SK-N-MC (cell line): Measurements from ENCODE around the gene RAB30.
A peak's percentile ranks its signal among the peaks of the same experiment; 100 is the strongest.

Experiments used
- DNase-seq: peaks from one replicate; pipeline ENCODE4 v3.0.0-alpha.2; 2011; ENCODE audit warnings: low read depth, low spot score
- H3K27ac ChIP-seq: fragments of 200-600 bp; sonication (generic); 2 replicates; pipeline ENCODE4 v1.5.1; 2016; ENCODE audit warnings: mixed run types
- H3K36me3 ChIP-seq: fragments of 200-600 bp; sonication (generic); 2 replicates; pipeline ENCODE4 v1.6.1; 2017; ENCODE audit warnings: antibody characterized with exemption, low read length, mixed read lengths; ENCODE audit not compliant: insufficient read depth
- H3K4me3 ChIP-seq: fragments of 200-600 bp; sonication (generic); 2 replicates; pipeline ENCODE4 v1.5.1; 2016
- H3K9ac ChIP-seq: fragments of 200-600 bp; sonication (generic); 2 replicates; pipeline ENCODE4 v1.8.0; 2017; ENCODE audit warnings: mixed run types, mixed read lengths; ENCODE audit not compliant: insufficient read length
- H3K9me3 ChIP-seq: fragments of 200-600 bp; sonication (generic); 2 replicates; pipeline ENCODE4 v1.6.1; 2017; ENCODE audit warnings: low read depth, mild to moderate bottlenecking, antibody characterized with exemption, low read length, moderate library complexity, mixed read lengths
- EZH2 ChIP-seq: fragments of 200-600 bp; sonication (generic); IDR thresholded peaks from one replicate; pipeline ENCODE4 v1.6.1; 2017; ENCODE audit warnings: antibody characterized with exemption
- FOXP2 ChIP-seq: optimal IDR thresholded peaks from 2 replicates; pipeline ENCODE3; 2011; ENCODE audit warnings: mild to moderate bottlenecking, moderate library complexity; ENCODE audit not compliant: insufficient read depth; ENCODE audit errors: extremely low read length, control extremely low read depth
- POLR2AphosphoS5 ChIP-seq: IDR thresholded peaks from 2 replicates; pipeline ENCODE4 v1.6.1; 2012; ENCODE audit warnings: mild to moderate bottlenecking, low read depth, low read length, borderline replicate concordance

The RAB30 gene

DNA sequence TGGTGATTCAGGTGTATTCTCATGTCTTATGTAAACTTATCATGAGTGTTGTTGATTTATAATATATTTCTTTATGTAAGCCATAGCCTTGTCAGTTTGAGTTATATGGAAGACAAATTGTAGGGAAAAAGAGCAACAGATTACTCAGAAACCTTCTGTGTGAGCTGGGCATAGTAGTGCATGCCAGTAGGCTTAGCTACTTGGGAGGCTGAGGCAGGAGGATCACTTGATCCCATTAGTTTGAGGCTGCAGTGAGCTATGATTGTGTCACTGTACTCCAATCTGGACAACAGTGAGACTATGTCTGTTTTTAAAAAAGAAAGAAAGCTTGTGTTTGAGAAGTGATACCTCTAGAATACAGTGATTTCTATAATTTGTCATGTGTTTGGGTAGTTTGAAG lies 2.2 kb upstream of the RAB30 start:
- H3K27ac ChIP-seq = no peak overlapping the region
- peak overlapping the region; percentile 93 for H3K4me3 ChIP-seq
- H3K9ac ChIP-seq = no peak overlapping the region
- TF ChIP-seq POLR2AphosphoS5 (no peak), FOXP2 (no peak), EZH2 (no peak)
- no peak for DNase-seq
- H3K36me3 ChIP-seq = peaks cover 46% of the 10 kb centered on the region
- H3K9me3 ChIP-seq = no peaks in the 10 kb centered on the region

DNA sequence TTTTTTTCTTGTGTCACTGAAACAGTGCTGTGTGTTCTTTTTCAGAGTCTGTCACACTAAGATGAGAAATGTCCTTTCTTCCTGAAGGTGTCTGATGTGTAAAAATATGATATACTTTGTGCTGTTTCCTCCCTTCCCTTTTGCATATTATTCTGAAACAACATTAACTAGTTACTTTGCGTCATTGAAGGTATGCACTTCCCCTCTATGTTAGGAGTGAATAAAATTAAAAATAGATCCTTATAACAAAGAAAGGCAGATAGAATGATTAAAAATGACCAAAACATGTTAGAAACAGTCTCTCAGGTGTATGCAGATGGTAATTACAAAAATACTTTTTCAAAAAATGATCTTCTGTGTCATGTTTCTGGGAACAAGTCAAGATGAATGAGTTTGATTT lies 1.6 kb upstream of the RAB30 start:
- Histone ChIP-seq H3K36me3 (peaks cover 43% of the 10 kb centered on the region), H3K9ac (peak overlapping the region; percentile 99), H3K27ac (no peak overlapping the region), H3K4me3 (peak overlapping the region; percentile 93), H3K9me3 (no peaks in the 10 kb centered on the region)
- no peak for TF ChIP-seq FOXP2
- TF ChIP-seq POLR2AphosphoS5 = no peak
- no peak for TF ChIP-seq EZH2
- DNase-seq = no peak

DNA sequence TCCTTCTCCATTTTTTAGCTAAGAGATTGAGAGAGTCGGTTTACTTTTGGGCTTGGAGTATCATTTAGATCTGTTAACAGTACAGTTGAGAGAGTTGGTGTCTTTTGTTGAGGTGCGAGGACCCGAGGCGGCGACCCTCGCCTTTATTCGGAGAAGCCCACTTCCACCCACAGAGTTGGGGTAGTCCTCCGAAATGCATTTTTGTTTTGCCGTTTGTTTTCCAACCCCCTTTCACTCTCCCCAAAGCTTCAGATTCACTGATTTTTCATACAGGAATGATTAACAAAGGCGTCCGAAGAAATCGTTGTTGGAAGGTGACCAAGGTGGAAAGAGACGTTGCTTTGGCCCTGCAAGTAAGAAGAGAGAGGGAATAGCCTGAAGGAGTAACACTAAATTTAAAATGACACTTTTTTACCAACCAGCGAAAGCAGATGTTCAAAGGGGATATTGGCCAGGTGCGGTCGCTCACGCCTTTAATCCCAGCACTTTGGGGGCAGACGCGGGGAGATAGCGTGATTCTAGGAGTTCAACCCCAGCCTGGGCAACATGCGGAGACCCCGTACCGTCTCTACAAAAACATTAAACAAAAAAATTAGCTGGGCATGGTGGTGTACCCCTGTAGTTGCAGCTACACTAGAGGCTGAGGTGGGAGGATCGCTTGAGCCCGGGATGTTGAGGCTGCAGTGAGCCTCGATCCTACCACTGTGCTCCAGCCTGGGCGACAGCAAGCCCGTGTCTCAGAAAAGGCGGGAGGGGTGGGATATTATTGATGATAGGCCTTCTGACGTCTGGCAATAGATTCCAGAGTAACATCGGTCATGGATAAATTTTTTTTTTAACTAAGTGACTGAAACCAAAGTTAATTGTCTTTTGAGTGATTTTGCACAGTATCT lies 899 bp upstream of the RAB30 start:
- TF ChIP-seq FOXP2 (no peak), POLR2AphosphoS5 (no peak), EZH2 (no peak)
- H3K27ac ChIP-seq = peak overlapping the region; percentile 92
- no peak for DNase-seq
- peak overlapping the region; percentile 93 for H3K4me3 ChIP-seq
- H3K9ac ChIP-seq = peak overlapping the region; percentile 99
- H3K9me3 ChIP-seq = no peaks in the 10 kb centered on the region
- peaks cover 40% of the 10 kb centered on the region for H3K36me3 ChIP-seq

DNA sequence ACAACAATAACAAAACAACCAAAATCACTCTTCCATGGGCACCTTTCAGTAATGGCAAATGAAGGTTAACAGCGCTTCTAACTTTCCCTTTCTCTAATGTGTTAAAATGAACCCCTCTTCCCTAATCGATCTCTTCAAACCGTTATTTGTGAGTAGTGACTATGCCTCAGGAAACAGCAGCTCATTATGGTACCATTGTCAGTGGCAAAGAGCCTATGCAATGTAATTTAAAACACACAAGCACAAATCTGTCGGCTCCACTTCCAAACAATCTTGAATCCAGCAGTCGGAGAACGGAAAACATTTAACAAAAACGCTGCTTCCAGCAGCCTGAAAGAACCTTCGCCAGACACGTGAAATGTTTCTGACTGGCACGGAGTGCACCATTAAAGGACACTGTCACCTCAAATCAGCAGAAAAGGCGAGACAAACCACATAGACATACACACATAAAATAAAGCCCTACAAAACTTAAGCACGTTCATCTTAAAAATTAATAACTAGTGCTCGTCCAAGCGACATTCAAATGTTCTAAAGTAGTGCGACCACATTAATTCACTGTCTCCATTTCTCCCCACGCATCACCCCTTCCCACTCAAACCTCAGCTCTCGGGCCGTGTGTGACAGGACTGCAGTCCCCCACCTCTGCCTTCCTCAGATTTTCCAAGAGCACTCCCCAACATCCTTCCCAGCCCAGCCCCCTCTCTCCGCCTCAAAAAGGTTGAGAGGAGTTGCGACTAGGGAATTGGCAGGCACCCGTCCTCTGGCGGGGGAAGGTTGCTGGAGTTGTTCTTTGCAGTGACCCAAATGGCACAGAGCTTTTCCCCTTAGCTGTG lies 748 bp downstream of the RAB30 start:
- TF ChIP-seq FOXP2 (no peak), POLR2AphosphoS5 (no peak), EZH2 (no peak)
- H3K4me3 ChIP-seq = peak overlapping the region; percentile 93
- H3K36me3 ChIP-seq = peaks cover 25% of the 10 kb centered on the region
- no peaks in the 10 kb centered on the region for H3K9me3 ChIP-seq
- no peak for DNase-seq
- H3K27ac ChIP-seq = peak overlapping the region; percentile 34; the same call in 1 of the 2 replicates
- peak overlapping the region; percentile 84 for H3K9ac ChIP-seq

DNA sequence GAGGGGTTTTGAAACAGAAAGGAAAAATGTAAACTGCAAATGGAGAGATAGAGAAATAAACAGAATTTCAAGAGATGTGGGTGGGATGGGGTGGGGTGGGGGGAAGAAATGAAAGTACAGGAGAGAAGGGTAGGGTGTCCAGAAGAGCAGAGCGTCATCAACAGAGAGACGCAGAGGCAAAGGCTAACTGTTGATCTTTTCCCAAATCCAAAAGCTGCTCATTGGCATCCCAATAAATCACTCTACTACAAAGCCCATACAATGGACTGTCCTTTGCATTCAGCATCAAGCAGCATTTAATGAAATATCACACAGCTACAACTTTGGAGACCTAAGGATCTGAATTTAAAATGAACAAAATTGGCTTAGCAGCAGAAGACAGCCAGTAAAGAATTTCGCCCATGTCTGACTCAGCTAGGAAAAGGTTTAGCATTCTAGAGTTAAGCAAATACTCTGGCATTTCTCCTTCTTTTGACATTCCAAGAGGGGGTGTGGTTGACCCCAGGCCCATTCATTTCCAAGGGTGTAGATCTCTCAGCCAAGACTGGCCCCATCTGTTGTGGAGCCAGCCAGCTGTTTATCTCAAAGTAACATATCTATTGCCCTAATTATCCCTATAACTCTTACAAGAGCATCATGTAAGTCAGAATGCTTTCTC lies 1.5 kb downstream of the RAB30 start:
- peaks cover 23% of the 10 kb centered on the region for H3K36me3 ChIP-seq
- H3K9ac ChIP-seq = peak overlapping the region; percentile 84
- TF ChIP-seq FOXP2 (no peak), EZH2 (no peak), POLR2AphosphoS5 (no peak)
- peak overlapping the region; percentile 93 for H3K4me3 ChIP-seq
- no peaks in the 10 kb centered on the region for H3K9me3 ChIP-seq
- no peak for DNase-seq
- H3K27ac ChIP-seq = no peak overlapping the region

DNA sequence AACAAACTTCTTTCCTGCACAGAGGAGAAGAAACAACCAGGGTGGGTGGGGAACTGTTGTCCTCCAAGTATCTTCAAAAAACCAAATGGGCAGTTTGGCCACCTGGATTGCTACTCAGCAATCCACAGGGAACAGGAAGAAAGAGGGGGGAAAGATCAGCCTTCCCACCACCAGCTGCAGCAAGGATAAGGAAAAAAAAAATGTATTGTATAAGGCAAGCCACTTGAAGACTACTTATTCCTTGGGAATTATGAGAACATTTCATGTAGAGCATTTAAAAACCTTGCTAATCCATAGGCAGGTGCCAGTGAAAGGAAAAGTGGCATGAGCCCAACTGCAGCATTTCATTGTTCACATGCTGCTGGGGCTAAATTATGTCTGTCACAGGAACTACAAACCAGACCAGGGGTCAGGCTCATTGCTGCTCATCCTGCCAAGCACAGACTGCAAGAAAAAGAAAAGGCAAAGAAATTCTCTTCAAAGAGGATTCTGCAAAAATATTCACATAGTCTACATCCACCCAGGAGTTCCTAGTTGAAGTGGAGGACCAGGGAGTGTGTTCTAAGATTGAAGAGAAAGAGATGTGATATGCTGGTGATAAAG lies 2.2 kb downstream of the RAB30 start:
- Histone ChIP-seq H3K27ac (no peak overlapping the region), H3K4me3 (peak overlapping the region; percentile 93; the same call in 1 of the 2 replicates), H3K36me3 (peaks cover 17% of the 10 kb centered on the region), H3K9ac (no peak overlapping the region), H3K9me3 (no peaks in the 10 kb centered on the region)
- DNase-seq = no peak
- TF ChIP-seq EZH2 (no peak), POLR2AphosphoS5 (no peak), FOXP2 (no peak)

DNA sequence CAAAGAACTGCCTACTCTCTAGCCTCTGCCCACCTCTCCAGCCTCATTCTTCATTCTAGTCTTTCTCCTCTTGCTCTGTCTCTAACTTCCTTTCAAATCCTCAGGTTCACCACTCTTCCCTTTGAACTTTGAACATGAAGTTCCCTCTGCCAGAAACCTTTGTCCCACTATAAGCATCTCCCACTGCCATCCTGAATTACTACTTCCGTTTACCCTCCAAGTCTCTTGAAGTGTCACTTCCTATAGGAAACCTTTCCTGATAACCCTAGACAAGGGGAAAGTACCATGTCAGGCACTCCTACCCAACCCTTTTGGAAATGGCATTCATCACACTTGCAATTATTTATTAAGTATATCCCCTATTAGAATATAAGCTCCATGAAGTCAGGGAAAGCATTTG lies 3.1 kb downstream of the RAB30 start:
- H3K36me3 ChIP-seq = peaks cover 7% of the 10 kb centered on the region
- DNase-seq = no peak
- no peak for TF ChIP-seq FOXP2
- TF ChIP-seq EZH2 = no peak
- no peak for TF ChIP-seq POLR2AphosphoS5
- no peaks in the 10 kb centered on the region for H3K9me3 ChIP-seq
- no peak overlapping the region for H3K9ac ChIP-seq
- no peak overlapping the region for H3K27ac ChIP-seq
- no peak overlapping the region for H3K4me3 ChIP-seq

DNA sequence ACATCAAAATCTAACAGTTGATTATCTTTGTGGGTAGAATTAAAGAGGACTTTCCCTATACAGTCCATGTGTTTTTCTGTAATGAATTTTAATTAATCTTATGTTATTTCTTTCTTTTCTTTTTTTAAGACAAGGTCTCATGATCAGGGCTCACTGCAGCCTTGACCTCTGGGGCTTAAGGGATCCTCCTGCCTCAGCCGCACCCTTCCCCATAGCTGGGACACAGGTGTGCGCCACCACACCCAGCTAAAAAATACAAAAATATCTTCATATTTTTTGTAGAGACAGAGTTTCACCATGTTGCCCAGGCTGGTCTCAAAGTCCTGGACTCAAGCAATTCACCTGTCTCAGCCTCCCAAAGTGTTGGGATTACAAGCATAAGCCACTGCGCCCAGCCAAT lies 7.7 kb downstream of the RAB30 start:
- no peaks in the 10 kb centered on the region for H3K36me3 ChIP-seq
- H3K27ac ChIP-seq = peak overlapping the region; percentile 83; the same call in 1 of the 2 replicates
- DNase-seq = no peak
- H3K9ac ChIP-seq = no peak overlapping the region
- TF ChIP-seq FOXP2 (no peak), EZH2 (no peak), POLR2AphosphoS5 (no peak)
- no peak overlapping the region for H3K4me3 ChIP-seq
- H3K9me3 ChIP-seq = no peaks in the 10 kb centered on the region
